GM12878 (cell line): ENCODE results near the gene GJA10. TPM values are rescaled to one million over a fixed set of nuclear protein-coding genes. Genes with fewer than 3 reads are reported as not detected.

Experiments
- ATAC-seq: fragments of 200-7000 bp; cut with Tn5 transposase; 3 replicates; pipeline ENCODE4 v1.9.1; 2020; ENCODE audit warnings: mild to moderate bottlenecking, moderate library complexity
- Bru-seq: library from RNA; stranded (reverse); fragments of 400-500 nt; gene quantifications from one replicate; lab custom pipeline; 2021; lab: Mats Ljungman, UMichigan
- BruChase-seq, 2 experiments: library from RNA; stranded (reverse); fragments of 400-500 nt; gene quantifications; one replicate each; lab custom pipeline; 2021; lab: Mats Ljungman, UMichigan
- BruUV-seq: library from RNA; stranded (reverse); fragments of 400-500 nt; replicated peaks from 2 replicates; lab custom pipeline; 2021; lab: Mats Ljungman, UMichigan
- CTCF ChIA-PET: fragments of 300-600 bp; sonication (Branson Sonifier 250); formaldehyde crosslinking; extraction: SDS; loops from one replicate; lab custom pipeline; 2021; ENCODE audit warnings: inconsistent platforms; lab: Yijun Ruan, JAX
- POLR2A ChIA-PET: fragments of 350-600 bp; formaldehyde crosslinking; extraction: SDS; loops from one replicate; lab custom pipeline; 2021; ENCODE audit warnings: inconsistent platforms; lab: Charles Lee
- RAD21 ChIA-PET: fragments of 300-600 bp; sonication (Branson Sonifier 250); formaldehyde crosslinking; loops from one replicate; lab custom pipeline; 2023; ENCODE audit warnings: antibody characterized with exemption; ENCODE audit not compliant: unreplicated experiment; lab: Charles Lee
- SMC1A ChIA-PET: fragments of 300-600 bp; sonication (Branson Sonifier 250); formaldehyde crosslinking; loops from one replicate; lab custom pipeline; 2023; ENCODE audit not compliant: unreplicated experiment, uncharacterized antibody; lab: Charles Lee
- DNase-seq: peaks from one replicate; pipeline ENCODE4 v3.0.0-alpha.2; 2011; ENCODE audit warnings: low read depth, low spot score
- FAIRE-seq: peaks from 3 replicates; lab custom pipeline; 2011; peaks lifted over from hg19 to GRCh38; lab: Jason Lieb, UNC
- H2AFZ ChIP-seq: 2 replicates; pipeline ENCODE4 v1.6.0; 2011; ENCODE audit warnings: low read depth, low read length, control low read depth; ENCODE audit not compliant: control insufficient read depth
- H3K27ac ChIP-seq: 2 replicates; pipeline ENCODE4 v1.5.1; 2011; ENCODE audit warnings: control low read depth; ENCODE audit not compliant: control insufficient read depth, insufficient read depth
- H3K27me3 ChIP-seq, 2 experiments: replicated peaks in 1 of 2; 2 replicates each; pipeline versions ENCODE4 v1.6.0 to v1.6.1; 2011; ENCODE audit warnings: low read length in 1 of 2; ENCODE audit not compliant: control insufficient read depth in 2 of 2, insufficient read depth in 2 of 2
- H3K36me3 ChIP-seq, 2 experiments: 2 replicates each; pipeline ENCODE4 v1.5.1; 2011; ENCODE audit warnings: low read length in 1 of 2; ENCODE audit not compliant: control insufficient read depth in 2 of 2, insufficient read depth in 2 of 2
- H3K4me1 ChIP-seq: 2 replicates; pipeline ENCODE4 v1.6.1; 2011; ENCODE audit warnings: mild to moderate bottlenecking, low read length, moderate library complexity, mixed read lengths; ENCODE audit not compliant: control insufficient read depth, insufficient read depth
- H3K4me2 ChIP-seq: 2 replicates; pipeline ENCODE4 v1.6.0; 2011; ENCODE audit warnings: control low read depth; ENCODE audit not compliant: control insufficient read depth, insufficient read depth
- H3K4me3 ChIP-seq: fragments of 200-600 bp; sonication (generic); 2 replicates; pipeline ENCODE4 v1.5.1; 2016
- H3K79me2 ChIP-seq: 2 replicates; pipeline ENCODE4 v1.6.0; 2011; ENCODE audit warnings: low read length; ENCODE audit not compliant: control insufficient read depth, insufficient read depth
- H3K9ac ChIP-seq: 2 replicates; pipeline ENCODE4 v1.8.0; 2011; ENCODE audit warnings: low read length, control low read depth, mixed read lengths; ENCODE audit not compliant: control insufficient read depth, insufficient read depth
- H3K9me3 ChIP-seq: replicated peaks from 3 replicates; pipeline ENCODE4 v1.5.1; 2011; ENCODE audit warnings: mild to moderate bottlenecking, low read length; ENCODE audit not compliant: control insufficient read depth, insufficient read depth
- H4K20me1 ChIP-seq: 2 replicates; pipeline ENCODE4 v1.6.0; 2011; ENCODE audit not compliant: control insufficient read depth, insufficient read depth
- ATF7 ChIP-seq: fragments of 450-650 bp; IDR thresholded peaks from 2 replicates; pipeline ENCODE4 v1.6.1; 2016; ENCODE audit warnings: low read depth, mild to moderate bottlenecking
- BHLHE40 ChIP-seq, 2 experiments: fragments of 450-650 bp in 1 of 2; IDR thresholded peaks; 2 replicates each; pipeline ENCODE4 v1.6.1; 2011 to 2017; ENCODE audit warnings: low read depth in 2 of 2, borderline replicate concordance in 1 of 2, improper control_type of control experiment in 1 of 2, low read length in 1 of 2, mild to moderate bottlenecking in 1 of 2
- FOS ChIP-seq: IDR thresholded peaks from 3 replicates; pipeline ENCODE4 v1.6.1; 2011; ENCODE audit warnings: borderline replicate concordance; ENCODE audit not compliant: insufficient read length; ENCODE audit errors: extremely low read depth
- FOXK2 ChIP-seq: fragments of 450-650 bp; IDR thresholded peaks from 2 replicates; pipeline ENCODE4 v1.6.1; 2017; ENCODE audit warnings: mild to moderate bottlenecking, moderate library complexity
- IKZF1 ChIP-seq: fragments of 450-650 bp; conservative IDR thresholded peaks from 2 replicates; pipeline ENCODE4 v1.6.1; 2017; ENCODE audit warnings: antibody characterized with exemption, mild to moderate bottlenecking
- IKZF2 ChIP-seq, 2 experiments: fragments of 450-650 bp; IDR thresholded peaks; 2 replicates each; pipeline ENCODE4 v1.6.1; 2017; ENCODE audit warnings: mild to moderate bottlenecking in 2 of 2, moderate library complexity in 2 of 2
- MTA2 ChIP-seq: fragments of 450-650 bp; IDR thresholded peaks from 2 replicates; pipeline ENCODE4 v1.6.1; 2016; ENCODE audit warnings: low read depth, mild to moderate bottlenecking, moderate library complexity
- MYB ChIP-seq: fragments of 150-350 bp; IDR thresholded peaks from 2 replicates; pipeline ENCODE4 v1.6.1; 2014; ENCODE audit warnings: mild to moderate bottlenecking, low read depth, low read length, borderline replicate concordance
- RUNX3 ChIP-seq: IDR thresholded peaks from 2 replicates; pipeline ENCODE4 v1.6.1; 2012; ENCODE audit warnings: low read length, inconsistent platforms
- SMAD1 ChIP-seq: fragments of 450-650 bp; IDR thresholded peaks from 2 replicates; pipeline ENCODE4 v1.6.1; 2018; ENCODE audit warnings: mild to moderate bottlenecking, low read depth; ENCODE audit not compliant: partially characterized antibody
- ZNF622 ChIP-seq: fragments of 450-650 bp; IDR thresholded peaks from 2 replicates; pipeline ENCODE4 v1.6.1; 2017; ENCODE audit warnings: mild to moderate bottlenecking, inconsistent platforms
- WGBS: methylation state at CpG from one replicate; pipeline ENCODE4 v1.1.6; 2016; ENCODE audit warnings: low lambda C conversion rate; ENCODE audit not compliant: insufficient replicate concordance, insufficient coverage; ENCODE audit errors: missing lambda C conversion rate; 5-methylcytosine and 5-hydroxymethylcytosine counted together
- in situ Hi-C: fragments of 300-500 bp; cut with MboI; formaldehyde crosslinking; loops from 9 replicates; pipeline ENCODE4 v1.14.3; 2018; ENCODE audit warnings: mixed read lengths
- intact Hi-C: fragments of 100-400 bp; cut with micrococcal nuclease; formaldehyde crosslinking; loops from one replicate; pipeline ENCODE4 v1.14.2; 2022; ENCODE audit not compliant: unreplicated experiment
- long read RNA-seq, 2 experiments: library from polyadenylated mRNA; unstranded; transcript quantifications; one replicate each; pipeline ENCODE4 v2.0.0, GENCODE V29; 2019 to 2020
- polyA minus RNA-seq, 3 experiments: library from RNA; depleted of rRNA, polyadenylated mRNA; stranded (reverse); fragments of >200 nt; gene quantifications; 2 replicates each; pipeline ENCODE4 v1.2.3, GENCODE V29; 2011
- polyA plus RNA-seq, 11 experiments: library from polyadenylated mRNA; depleted of rRNA in 4 of 11; unstranded in 6 of 11; stranded (reverse) in 5 of 11; fragments of >200 nt; fragmentation: Nextera tagmentation in 4 of 11; fragmentation: Illumina TruSeq in 1 of 11; extraction: Ambion mirVana in 4 of 11; extraction: Trizol in 1 of 11; gene quantifications; 1 replicate in 1 of 11; 2 replicates in 10 of 11; pipeline versions ENCODE4 v1.2.1 to v1.2.3, GENCODE V29; 2011 to 2016; ENCODE audit warnings: inconsistent platforms in 2 of 11, missing spikeins in 2 of 11, low read depth in 1 of 11
- total RNA-seq, 4 experiments: library from RNA; depleted of rRNA in 3 of 4; stranded (reverse); fragments of >200 nt in 3 of 4; fragmentation: Illumina TruSeq in 1 of 4; extraction: Trizol in 1 of 4; gene quantifications; 2 replicates each; pipeline versions ENCODE4 v1.2.1 to v1.2.3, GENCODE V29; 2013 to 2021
- TF ChIP-seq, protein P1 (sequence below): fragments of 450-650 bp; IDR thresholded peaks from 2 replicates; pipeline ENCODE4 v1.6.1; 2017; ENCODE audit warnings: mild to moderate bottlenecking, moderate library complexity
- TF ChIP-seq, protein P2 (sequence below): IDR thresholded peaks from 2 replicates; pipeline ENCODE4 v1.6.1; 2011; ENCODE audit warnings: low read depth, mild to moderate bottlenecking, low read length, moderate library complexity, borderline replicate concordance; ENCODE audit errors: extremely low read depth

The GJA10 gene
- not detected in 2 replicates for total RNA-seq (2013; cell fraction: nucleolus; rRNA removed)
- not detected in 2 replicates for total RNA-seq (2014; rRNA removed)
- not detected in 2 replicates for total RNA-seq (2014; rRNA removed; fragmentation: Illumina TruSeq; extraction: Trizol)
- not detected in 2 replicates for total RNA-seq (2021)
- polyA plus RNA-seq (2011; ENCODE audit: low read depth) = not detected
- polyA plus RNA-seq (2011; rRNA removed) = not detected in 2 replicates
- polyA plus RNA-seq (2011; cell fraction: cytosol; rRNA removed) = not detected in 2 replicates
- not detected in 2 replicates for polyA plus RNA-seq (2011; cell fraction: nucleus; rRNA removed)
- not detected in 2 replicates for polyA plus RNA-seq (2012)
- polyA plus RNA-seq (2014; fragmentation: Illumina TruSeq; extraction: Trizol) = not detected in 2 replicates
- not detected for polyA plus RNA-seq (2014; fragmentation: Nextera tagmentation; extraction: Ambion mirVana)
- polyA plus RNA-seq (2014; rRNA removed) = not detected in 2 replicates
- not detected for polyA plus RNA-seq (2016; fragmentation: Nextera tagmentation; extraction: Ambion mirVana)
- not detected in 2 replicates for polyA minus RNA-seq (2011; rRNA and poly(A)+ RNA removed)
- polyA minus RNA-seq (2011; cell fraction: cytosol; rRNA and poly(A)+ RNA removed) = not detected in 2 replicates
- polyA minus RNA-seq (2011; cell fraction: nucleus; rRNA and poly(A)+ RNA removed) = not detected in 2 replicates
- Bru-seq, nascent RNA = not detected
- BruChase-seq, experiment 1, labeled RNA remaining after a 6-hour chase = not detected
- BruChase-seq, experiment 2, labeled RNA remaining after a 2-hour chase = percentile 3 among the genes with signal in this experiment
- long read RNA-seq, experiment 1 = 0 reads
- long read RNA-seq, experiment 2 = 0 reads

GRCh38 chr6:89894169-89894568 lies at the start of gene GJA10:
GJA10 (plus strand) TSS chr6:89894469; CDS start chr6:89894469, 0 bp downstream.
- Histone ChIP-seq H2AFZ (no peak within 1 kb of the TSS), H4K20me1 (no peaks in the 10 kb centered on the region), H3K79me2 (no peaks in the 10 kb centered on the region), H3K4me2 (no peak within 1 kb of the TSS), H3K4me3 (no peak within 1 kb of the TSS), H3K27me3 (no peaks in the 10 kb centered on the region; a peak in 1 of 4 replicates), H3K36me3 (no peaks in the 10 kb centered on the region), H3K9ac (no peak within 1 kb of the TSS), H3K27ac (no peak within 1 kb of the TSS)
- no TSS peak for BruUV-seq
- intact Hi-C loops = no loop called here
- ATAC-seq (no peak), FAIRE-seq (no peak)
- RAD21 ChIA-PET = no interaction called here
- SMC1A ChIA-PET = no interaction called here
- TF ChIP-seq ATF7 (no peak), RUNX3 (no peak), MYB (no peak), FOS (no peak), FOXK2 (no peak), IKZF1 (no peak), SMAD1 (no peak), IKZF2 (IDR thresholded peaks at IDR 0.05) (no peak), MTA2 (no peak), BHLHE40 (IDR thresholded peaks at IDR 0.05; ENCODE audit: borderline replicate concordance in 1 of 2, low read depth in 2 of 2, low read length in 1 of 2) (no peak), ZNF622 (no peak)
- TF ChIP-seq, protein P1, sequence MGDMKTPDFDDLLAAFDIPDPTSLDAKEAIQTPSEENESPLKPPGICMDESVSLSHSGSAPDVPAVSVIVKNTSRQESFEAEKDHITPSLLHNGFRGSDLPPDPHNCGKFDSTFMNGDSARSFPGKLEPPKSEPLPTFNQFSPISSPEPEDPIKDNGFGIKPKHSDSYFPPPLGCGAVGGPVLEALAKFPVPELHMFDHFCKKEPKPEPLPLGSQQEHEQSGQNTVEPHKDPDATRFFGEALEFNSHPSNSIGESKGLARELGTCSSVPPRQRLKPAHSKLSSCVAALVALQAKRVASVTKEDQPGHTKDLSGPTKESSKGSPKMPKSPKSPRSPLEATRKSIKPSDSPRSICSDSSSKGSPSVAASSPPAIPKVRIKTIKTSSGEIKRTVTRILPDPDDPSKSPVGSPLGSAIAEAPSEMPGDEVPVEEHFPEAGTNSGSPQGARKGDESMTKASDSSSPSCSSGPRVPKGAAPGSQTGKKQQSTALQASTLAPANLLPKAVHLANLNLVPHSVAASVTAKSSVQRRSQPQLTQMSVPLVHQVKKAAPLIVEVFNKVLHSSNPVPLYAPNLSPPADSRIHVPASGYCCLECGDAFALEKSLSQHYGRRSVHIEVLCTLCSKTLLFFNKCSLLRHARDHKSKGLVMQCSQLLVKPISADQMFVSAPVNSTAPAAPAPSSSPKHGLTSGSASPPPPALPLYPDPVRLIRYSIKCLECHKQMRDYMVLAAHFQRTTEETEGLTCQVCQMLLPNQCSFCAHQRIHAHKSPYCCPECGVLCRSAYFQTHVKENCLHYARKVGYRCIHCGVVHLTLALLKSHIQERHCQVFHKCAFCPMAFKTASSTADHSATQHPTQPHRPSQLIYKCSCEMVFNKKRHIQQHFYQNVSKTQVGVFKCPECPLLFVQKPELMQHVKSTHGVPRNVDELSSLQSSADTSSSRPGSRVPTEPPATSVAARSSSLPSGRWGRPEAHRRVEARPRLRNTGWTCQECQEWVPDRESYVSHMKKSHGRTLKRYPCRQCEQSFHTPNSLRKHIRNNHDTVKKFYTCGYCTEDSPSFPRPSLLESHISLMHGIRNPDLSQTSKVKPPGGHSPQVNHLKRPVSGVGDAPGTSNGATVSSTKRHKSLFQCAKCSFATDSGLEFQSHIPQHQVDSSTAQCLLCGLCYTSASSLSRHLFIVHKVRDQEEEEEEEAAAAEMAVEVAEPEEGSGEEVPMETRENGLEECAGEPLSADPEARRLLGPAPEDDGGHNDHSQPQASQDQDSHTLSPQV = no peak
- TF ChIP-seq, protein P2, sequence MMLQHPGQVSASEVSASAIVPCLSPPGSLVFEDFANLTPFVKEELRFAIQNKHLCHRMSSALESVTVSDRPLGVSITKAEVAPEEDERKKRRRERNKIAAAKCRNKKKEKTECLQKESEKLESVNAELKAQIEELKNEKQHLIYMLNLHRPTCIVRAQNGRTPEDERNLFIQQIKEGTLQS = no peak
- TF ChIP-seq, all 136 proteins: peak for 0
- POLR2A ChIA-PET = no interaction called here
- Histone ChIP-seq H3K9me3 (no peaks in the 10 kb centered on the region), H3K4me1 (no peaks in the 10 kb centered on the region)
- in situ Hi-C loops = no loop called here
- 79% methylated on average over 1 of the region's 1 CpG for WGBS
- no peak for DNase-seq
- CTCF ChIA-PET = no interaction called here
